HG02870 (cell line): ENCODE results near the gene ZNF689.

Experiments used
- ATAC-seq: cut with Tn5 transposase; IDR thresholded peaks from one replicate; pipeline ENCODE4 v1.9.1; 2021; ENCODE audit warnings: mild to moderate bottlenecking, moderate library complexity; ENCODE audit not compliant: unreplicated experiment

The ZNF689 gene

GRCh38 chr16:30609926-30610839, at the start of gene ZNF689:
Gene ZNF689 (minus strand): TSS chr16:30610389. CDS start chr16:30610041, 348 bp downstream.
- ATAC-seq = peak; percentile 90

DNA sequence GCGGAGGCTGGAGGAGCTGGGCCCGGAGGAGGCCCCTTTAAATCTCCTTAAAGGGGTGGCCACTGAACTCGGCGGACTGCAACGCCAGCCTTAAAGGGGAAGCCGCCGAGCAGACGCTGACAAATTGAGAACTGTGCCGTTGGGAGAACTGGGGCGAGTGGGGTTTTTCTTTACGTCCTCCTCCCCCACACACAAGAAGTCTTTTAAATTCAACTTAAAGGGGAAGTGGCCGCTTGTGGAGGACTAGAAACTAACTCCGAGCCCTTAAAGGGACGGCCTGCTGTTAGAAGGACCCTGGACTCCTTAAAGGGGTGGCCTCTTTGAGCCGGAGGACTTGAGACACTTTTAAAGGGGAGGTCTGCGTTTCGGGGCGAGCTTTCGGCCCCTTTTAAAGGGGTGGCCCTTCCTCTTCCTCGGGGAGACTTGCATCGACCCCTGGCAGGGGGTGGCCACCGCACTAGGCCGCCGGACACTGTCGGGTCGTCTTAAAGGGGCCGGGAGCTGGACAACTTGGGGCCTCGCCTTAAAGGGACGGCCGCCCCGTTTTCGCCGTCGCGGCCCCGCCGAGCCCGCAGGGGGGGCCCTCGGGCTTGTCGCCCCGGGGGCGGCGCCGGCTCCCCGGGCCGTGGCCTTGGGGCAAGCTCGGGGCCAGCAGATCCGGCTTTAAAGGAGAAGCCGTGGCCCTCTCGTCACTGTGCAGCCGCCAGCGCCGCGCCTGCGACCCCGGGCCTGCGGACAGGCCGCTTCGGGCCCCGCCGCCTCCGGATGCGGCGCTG, 48.7 kb upstream of the ZNF689 start:
- peak; percentile 36 for ATAC-seq

- ATAC-seq = peak; percentile 73
These were observed 47.9 kb upstream of the ZNF689 start, which contains the start of gene FBRS for GRCh38 chr16:30657866-30658730. Gene FBRS (plus strand): TSS chr16:30658431. CDS start chr16:30659519, 1,088 bp downstream.

DNA sequence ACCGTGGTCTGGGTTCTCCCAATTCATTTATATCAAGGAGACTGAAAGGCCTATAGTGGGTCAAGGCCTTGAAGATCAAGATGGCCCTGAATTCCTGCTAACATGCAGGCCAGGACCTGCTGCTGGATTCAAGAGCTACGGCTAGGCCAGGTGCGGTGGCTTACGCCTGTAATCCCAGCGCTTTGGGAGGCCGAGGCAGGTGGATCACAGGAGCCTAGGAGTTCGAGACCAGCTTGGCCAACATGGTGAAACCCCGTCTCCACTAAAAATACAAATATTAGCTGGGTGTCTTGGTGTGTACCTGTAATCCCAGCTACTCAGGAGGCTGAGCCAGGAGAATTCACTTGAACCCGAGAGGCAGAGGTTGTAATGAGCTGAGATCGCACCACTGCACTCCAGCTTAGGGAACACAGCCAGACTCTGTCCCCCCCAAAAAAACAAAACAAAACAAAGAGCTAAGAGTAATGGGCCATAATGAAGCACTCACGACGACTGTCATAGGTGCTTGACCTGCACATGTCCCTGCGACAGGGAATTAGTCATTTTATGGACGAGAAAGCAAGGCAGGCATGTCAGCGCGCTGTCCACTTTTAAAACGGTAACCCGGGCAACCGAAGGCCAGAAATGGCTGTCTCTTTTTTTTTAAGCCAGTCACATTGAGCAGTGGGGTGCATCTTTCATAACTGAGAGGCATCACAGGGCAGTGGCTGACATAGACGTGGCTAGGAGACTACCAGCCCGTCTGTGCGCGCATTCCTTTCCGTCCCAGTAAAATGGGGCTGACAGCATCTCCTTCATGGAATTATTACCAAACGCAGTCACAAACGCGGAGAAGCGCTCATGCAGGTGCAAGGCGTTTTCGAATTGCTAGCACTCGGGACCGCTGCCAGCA, 47.0 kb upstream of the ZNF689 start:
- no peak for ATAC-seq

DNA sequence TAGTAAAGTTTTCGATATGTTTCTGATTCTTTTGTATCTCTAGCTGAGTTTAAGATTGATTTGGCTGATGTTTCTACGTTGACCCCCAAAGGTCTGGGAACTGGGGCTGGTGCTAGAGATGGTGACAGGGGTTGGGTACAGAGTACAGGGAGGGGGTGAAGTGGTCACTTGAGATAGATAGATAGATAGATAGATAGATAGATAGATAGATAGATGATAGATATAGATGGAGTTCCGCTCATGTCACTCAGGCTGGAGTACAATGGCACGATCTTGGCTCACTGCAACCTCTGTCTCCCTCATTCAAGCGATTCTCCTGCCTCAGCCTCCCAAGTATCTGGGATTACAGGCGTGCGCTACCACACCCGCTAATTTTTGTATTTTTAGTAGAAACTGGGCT, 46.2 kb upstream of the ZNF689 start:
- ATAC-seq = no peak

- no peak for ATAC-seq
These were observed 45.7 kb upstream of the ZNF689 start for GRCh38 chr16:30655815-30656347.

DNA sequence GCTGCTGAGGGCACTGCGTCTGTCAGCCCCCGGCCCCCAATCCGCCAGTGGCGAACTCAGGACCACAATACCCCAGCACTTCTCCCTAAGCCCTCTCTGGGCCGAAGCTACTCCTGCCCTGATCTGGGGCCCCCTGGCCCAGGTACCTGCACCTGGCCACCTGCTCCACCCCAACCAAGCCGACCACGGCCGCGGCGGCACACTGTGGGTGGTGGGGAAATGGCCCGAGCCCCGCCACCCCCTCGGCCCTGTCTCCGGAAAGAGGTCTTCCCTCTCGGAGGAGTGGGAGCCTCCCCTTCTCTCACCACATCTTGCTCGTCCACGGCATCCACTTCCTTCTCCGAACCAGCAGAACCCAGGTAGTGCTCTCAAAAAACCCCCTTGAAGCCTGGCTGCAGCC, 44.7 kb upstream of the ZNF689 start:
- ATAC-seq = no peak

DNA sequence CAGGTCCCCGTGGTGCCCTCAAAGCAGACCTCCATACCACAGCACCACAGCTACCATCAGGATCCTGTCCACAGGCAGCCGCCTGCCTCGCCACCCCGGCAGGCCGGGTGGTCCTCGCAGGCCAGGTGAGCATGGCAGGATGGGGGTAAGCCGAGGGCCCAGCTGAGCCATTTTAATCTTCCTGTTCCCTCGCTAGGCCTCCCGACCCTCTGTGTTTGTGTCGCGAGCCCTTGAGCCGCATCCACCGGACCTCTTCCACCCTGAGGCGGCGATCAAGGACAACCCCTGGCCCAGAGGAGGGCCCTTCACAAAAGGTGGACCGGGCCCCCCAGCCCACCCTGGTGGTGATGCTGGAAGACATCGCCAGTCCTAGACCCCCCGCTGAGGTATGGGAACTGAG, 42.5 kb upstream of the ZNF689 start:
- ATAC-seq = no peak

- no peak for ATAC-seq
These were observed 41.8 kb upstream of the ZNF689 start for GRCh38 chr16:30652005-30652296.

DNA sequence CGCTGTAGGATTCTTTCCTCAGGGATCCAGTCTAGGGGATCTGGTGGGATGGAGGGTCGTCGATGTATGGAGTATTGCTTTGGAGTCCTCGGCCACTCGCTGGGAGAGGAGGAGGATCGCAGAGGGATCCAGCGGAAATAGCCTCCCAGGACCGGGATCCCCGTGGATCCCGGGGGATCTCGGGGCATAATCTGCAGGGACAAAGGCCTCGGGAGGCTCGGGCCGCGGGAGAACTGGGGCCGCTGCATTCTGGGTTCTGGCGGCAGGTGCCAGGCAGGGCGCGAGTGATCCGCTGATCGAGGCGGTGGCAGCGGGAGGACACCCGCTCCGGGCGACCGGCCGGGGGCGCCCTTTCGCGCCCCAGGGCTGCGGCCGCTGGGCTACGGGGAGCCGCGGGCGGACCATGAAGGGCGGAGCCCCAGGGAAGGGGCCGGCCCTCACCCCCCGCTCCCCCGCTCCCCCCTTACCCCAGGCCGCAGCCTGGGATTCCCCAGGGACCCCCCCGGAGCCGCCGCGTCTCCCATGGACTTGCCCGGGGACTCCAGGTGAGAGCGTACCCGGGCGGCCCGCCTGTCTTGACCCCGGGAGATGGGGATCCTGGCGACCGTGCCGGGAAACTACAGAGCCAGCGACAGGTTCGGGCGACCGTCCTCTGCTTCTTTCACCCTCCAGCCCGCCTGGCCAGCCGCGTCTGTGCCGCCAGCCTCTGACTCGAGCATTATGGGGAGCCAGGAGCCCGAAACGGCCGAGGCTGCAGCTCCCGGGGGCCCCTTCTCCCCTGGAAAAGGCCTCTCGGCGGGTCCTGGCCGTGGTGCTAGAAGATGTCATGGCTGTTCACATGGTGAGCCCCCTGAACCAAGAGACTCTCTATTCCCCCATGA, 41.2 kb upstream of the ZNF689 start:
- peak; percentile 41 for ATAC-seq

DNA sequence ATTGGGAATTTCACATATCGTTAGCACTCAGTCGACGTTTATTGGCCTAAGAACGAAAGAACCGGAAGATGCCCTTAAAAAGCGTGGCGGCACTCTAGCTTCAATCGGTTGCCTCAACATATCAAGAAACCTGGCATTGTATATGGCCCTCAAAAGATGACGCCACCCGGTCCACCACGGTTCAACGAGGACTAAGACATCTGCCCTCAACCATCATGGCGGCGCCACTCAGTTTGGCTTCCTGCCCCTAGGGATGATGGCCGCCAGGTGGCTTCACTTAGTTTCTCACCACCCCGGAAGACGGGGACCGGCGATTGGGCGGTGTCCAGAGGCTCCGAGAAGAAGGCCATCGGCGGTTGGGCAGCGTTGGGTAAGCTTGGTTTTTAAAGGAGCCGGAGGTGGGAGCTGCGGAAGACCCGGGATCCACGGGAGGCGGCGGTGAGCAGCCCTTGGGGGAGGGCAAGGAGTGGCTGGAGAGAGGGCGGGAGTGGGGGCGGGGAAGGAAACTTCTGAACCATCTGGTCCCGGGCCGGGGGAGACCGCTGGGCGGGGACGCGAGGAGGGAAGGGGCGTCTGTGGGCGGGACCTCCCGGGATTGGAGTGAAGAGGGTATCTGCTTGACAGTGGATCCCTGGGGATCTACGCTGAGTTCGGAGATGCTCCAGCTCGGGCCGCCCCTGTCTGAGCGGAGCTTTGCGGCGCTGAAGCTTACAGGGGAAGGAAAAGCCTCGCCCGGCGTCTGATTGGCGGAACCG, 40.4 kb upstream of the ZNF689 start, which contains the start of gene PRR14:
TSS of gene PRR14 (plus strand) at position 592 of the 755 bp plus-strand sequence. CDS start 686 bp downstream, outside the sequence.
- ATAC-seq = peak; percentile 60

- ATAC-seq = no peak
These were observed 39.7 kb upstream of the ZNF689 start for GRCh38 chr16:30649725-30650368.

GRCh38 chr16:30647274-30647571, 37.0 kb upstream of the ZNF689 start:
- ATAC-seq = no peak

GRCh38 chr16:30645727-30646126, 35.5 kb upstream of the ZNF689 start:
- no peak for ATAC-seq

DNA sequence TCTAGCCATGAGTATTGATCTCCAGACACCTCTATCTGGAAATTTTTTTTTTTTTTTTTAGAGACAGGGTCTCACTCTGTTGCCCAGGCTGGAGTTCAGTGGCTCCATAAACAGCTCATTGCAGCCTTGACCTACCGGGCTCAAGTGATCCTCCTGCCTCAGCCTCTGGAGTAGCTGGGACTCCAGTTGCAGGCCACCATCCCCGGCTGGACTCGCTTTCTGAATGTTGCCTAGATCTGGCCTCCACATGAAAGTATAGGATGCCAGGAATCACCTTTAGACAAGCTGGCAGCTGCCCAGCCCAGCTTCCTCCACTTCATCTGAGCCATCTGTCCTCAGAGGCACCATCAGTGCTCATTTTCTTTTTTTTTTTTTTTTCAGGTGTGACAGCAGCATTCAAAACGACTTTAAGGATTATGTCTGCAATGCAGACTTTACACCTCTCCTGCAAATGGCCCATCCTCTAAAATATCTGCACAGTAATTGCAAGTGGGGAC, 34.2 kb upstream of the ZNF689 start:
- ATAC-seq = no peak

DNA sequence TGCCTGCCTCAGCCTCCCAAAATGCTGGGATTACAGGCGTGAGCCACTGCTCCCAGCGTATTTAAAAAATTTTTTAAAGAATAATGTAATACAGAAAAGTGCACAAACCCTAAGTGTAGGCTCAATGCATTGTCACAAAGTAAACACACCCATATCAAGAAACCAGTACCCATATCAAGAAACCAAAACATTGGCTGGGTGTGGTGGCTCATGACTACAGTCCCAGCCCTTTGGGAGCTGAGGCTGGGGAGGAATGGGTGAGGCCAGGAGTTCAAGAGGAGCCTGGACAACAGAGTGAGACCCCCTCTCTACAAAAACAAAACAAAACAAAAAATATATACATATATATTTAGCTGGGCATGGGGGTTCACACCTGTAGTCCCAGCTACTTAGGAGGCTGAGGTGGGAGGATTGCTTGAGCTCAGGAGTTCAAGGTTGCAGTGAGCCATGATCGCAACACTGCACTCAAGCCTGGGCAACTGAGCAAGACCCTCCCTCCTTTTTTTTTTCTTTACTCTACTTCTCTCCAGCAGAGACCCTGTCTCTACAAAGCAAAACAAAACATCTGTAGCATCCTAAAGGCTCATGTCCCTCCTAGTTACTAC, 31.3 kb upstream of the ZNF689 start:
- no peak for ATAC-seq

DNA sequence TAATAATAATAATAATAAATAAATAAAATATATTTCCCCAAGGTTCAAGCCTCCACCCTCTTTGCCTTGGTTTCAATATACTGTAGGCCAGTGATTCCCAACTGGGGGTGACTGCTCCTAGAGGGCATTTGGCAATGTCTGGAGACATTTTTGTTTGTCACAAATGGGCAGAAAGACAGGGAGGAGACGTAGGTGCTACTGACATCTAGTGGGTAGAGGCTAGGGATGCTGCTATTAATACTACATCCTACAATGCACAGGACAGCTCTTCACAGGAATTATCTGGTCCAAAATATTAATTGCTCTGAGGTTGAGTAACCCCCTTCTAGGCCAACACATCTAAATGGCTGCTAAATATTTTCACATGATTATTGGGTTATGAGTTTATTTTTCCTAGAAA, 27.8 kb upstream of the ZNF689 start:
- no peak for ATAC-seq
